ENCODE results near the gene HMMR. TPM values are rescaled to one million over a fixed set of nuclear protein-coding genes. Genes with fewer than 3 reads are reported as not detected.

Gene HMMR
- total RNA-seq, 1 donor from 2014 or later, result 5.5 TPM

- Mint-ChIP-seq H3K4me1 (ENCODE audit: unreplicated experiment) (no peaks in the 10 kb centered on the region), H3K27ac (ENCODE audit: unreplicated experiment) (no peak overlapping the region), H3K36me3 (ENCODE audit: unreplicated experiment) (peaks cover 2% of the 10 kb centered on the region), H3K27me3 (ENCODE audit: unreplicated experiment) (no peaks in the 10 kb centered on the region), H3K4me3 (ENCODE audit: unreplicated experiment) (no peak overlapping the region), H3K9me3 (ENCODE audit: unreplicated experiment) (no peaks in the 10 kb centered on the region)
- DNase-seq (ENCODE audit: extremely low spot score, unreplicated experiment), result no peak
- TF ChIP-seq CTCF (IDR thresholded peaks at IDR 0.05), result peak; percentile 24
Observed at GRCh38 chr5:163489055-163489744, 28.8 kb downstream of the HMMR start.

- Mint-ChIP-seq H3K4me1 (ENCODE audit: unreplicated experiment) (no peaks in the 10 kb centered on the region), H3K9me3 (ENCODE audit: unreplicated experiment) (no peaks in the 10 kb centered on the region), H3K4me3 (ENCODE audit: unreplicated experiment) (no peak overlapping the region), H3K36me3 (ENCODE audit: unreplicated experiment) (peaks cover 2% of the 10 kb centered on the region), H3K27me3 (ENCODE audit: unreplicated experiment) (no peaks in the 10 kb centered on the region), H3K27ac (ENCODE audit: unreplicated experiment) (no peak overlapping the region)
- no peak for TF ChIP-seq CTCF (IDR thresholded peaks at IDR 0.05)
- no peak for DNase-seq (ENCODE audit: extremely low spot score, unreplicated experiment)
Observed at GRCh38 chr5:163489745-163490075, 29.3 kb downstream of the HMMR start.

GRCh38 chr5:163496286-163496685, 35.9 kb downstream of the HMMR start:
- Mint-ChIP-seq H3K27ac (ENCODE audit: unreplicated experiment) (no peak overlapping the region), H3K9me3 (ENCODE audit: unreplicated experiment) (peaks cover 4% of the 10 kb centered on the region)
- no peak for DNase-seq (ENCODE audit: extremely low spot score, unreplicated experiment)

GRCh38 chr5:163497315-163497714, 36.9 kb downstream of the HMMR start:
- no peak for TF ChIP-seq CTCF (IDR thresholded peaks at IDR 0.05)
- H3K4me1 Mint-ChIP-seq (ENCODE audit: unreplicated experiment), result peaks cover under 1% of the 10 kb centered on the region
- no peak overlapping the region for H3K4me3 Mint-ChIP-seq (ENCODE audit: unreplicated experiment)
- H3K27me3 Mint-ChIP-seq (ENCODE audit: unreplicated experiment), result no peaks in the 10 kb centered on the region
- DNase-seq (ENCODE audit: extremely low spot score, unreplicated experiment), result no peak
- H3K9me3 Mint-ChIP-seq (ENCODE audit: unreplicated experiment), result peaks cover 4% of the 10 kb centered on the region
- H3K36me3 Mint-ChIP-seq (ENCODE audit: unreplicated experiment), result no peaks in the 10 kb centered on the region
- H3K27ac Mint-ChIP-seq (ENCODE audit: unreplicated experiment), result no peak overlapping the region

More at GRCh38 chr5:163496286-163496685, 35.9 kb downstream of the HMMR start:
- Mint-ChIP-seq H3K4me3 (ENCODE audit: unreplicated experiment) (no peak overlapping the region), H3K36me3 (ENCODE audit: unreplicated experiment) (no peaks in the 10 kb centered on the region), H3K27me3 (ENCODE audit: unreplicated experiment) (no peaks in the 10 kb centered on the region), H3K4me1 (ENCODE audit: unreplicated experiment) (no peaks in the 10 kb centered on the region)
- no peak for TF ChIP-seq CTCF (IDR thresholded peaks at IDR 0.05)

- Mint-ChIP-seq H3K4me1 (ENCODE audit: unreplicated experiment) (peaks cover 9% of the 10 kb centered on the region), H3K9me3 (ENCODE audit: unreplicated experiment) (peaks cover 4% of the 10 kb centered on the region), H3K4me3 (ENCODE audit: unreplicated experiment) (no peak overlapping the region), H3K27ac (ENCODE audit: unreplicated experiment) (no peak overlapping the region), H3K36me3 (ENCODE audit: unreplicated experiment) (no peaks in the 10 kb centered on the region), H3K27me3 (ENCODE audit: unreplicated experiment) (no peaks in the 10 kb centered on the region)
- DNase-seq (ENCODE audit: extremely low spot score, unreplicated experiment), result no peak
- no peak for TF ChIP-seq CTCF (IDR thresholded peaks at IDR 0.05)
Observed at GRCh38 chr5:163498886-163499285, 38.5 kb downstream of the HMMR start.
